HepG2 (cell line): ENCODE results near the gene OPN3. TPM values are rescaled to one million over a fixed set of nuclear protein-coding genes. Genes with fewer than 3 reads are reported as not detected.

ENCODE experiments used
- ATAC-seq: fragments of 200-7000 bp; cut with Tn5 transposase; 3 replicates; pipeline ENCODE4 v1.9.1; 2020; ENCODE audit warnings: mild to moderate bottlenecking, moderate library complexity
- BruUV-seq: library from RNA; stranded (reverse); fragments of 400-500 nt; replicated peaks from 2 replicates; lab custom pipeline; 2021; lab: Mats Ljungman, UMichigan
- CTCF ChIA-PET: fragments of 300-600 bp; formaldehyde crosslinking; extraction: SDS; loops from one replicate; lab custom pipeline; 2021; ENCODE audit warnings: low total read pairs, inconsistent platforms, low intra/inter-chr PET ratio; lab: Yijun Ruan, JAX
- POLR2A ChIA-PET: fragments of 350-600 bp; sonication (Branson Sonifier 250); formaldehyde crosslinking; loops from one replicate; lab custom pipeline; 2020; ENCODE audit warnings: antibody characterized with exemption, inconsistent platforms; lab: Yijun Ruan, JAX
- DNase-seq: peaks from one replicate; pipeline ENCODE4 v3.0.0-alpha.2; 2015; ENCODE audit warnings: low spot score
- FAIRE-seq: peaks from 3 replicates; lab custom pipeline; 2011; peaks lifted over from hg19 to GRCh38; lab: Jason Lieb, UNC
- H2AFZ ChIP-seq: one replicate; pipeline ENCODE4 v1.6.1; 2011; ENCODE audit warnings: low read length, inconsistent platforms
- H3K27ac ChIP-seq: fragments of 300-600 bp; 3 replicates; pipeline ENCODE4 v1.8.0; 2011; ENCODE audit warnings: mixed run types, mild to moderate bottlenecking, mixed read lengths, low read length, inconsistent platforms; ENCODE audit not compliant: insufficient read depth; ENCODE audit errors: extremely low read length
- H3K27me3 ChIP-seq, 2 experiments: fragments of 200-600 bp in 1 of 2; 2 replicates in 1 of 2; 3 replicates in 1 of 2; pipeline versions ENCODE4 v1.6.0 to v1.8.0; 2011; ENCODE audit warnings: low read length in 2 of 2, mild to moderate bottlenecking in 2 of 2, moderate library complexity in 2 of 2, inconsistent platforms in 1 of 2; ENCODE audit not compliant: insufficient read depth in 2 of 2, control insufficient read depth in 1 of 2
- H3K36me3 ChIP-seq, 2 experiments: fragments of 200-600 bp in 1 of 2; replicated peaks in 1 of 2; 2 replicates in 1 of 2; 3 replicates in 1 of 2; pipeline versions ENCODE4 v1.5.1 to v1.8.0; 2011; ENCODE audit warnings: low read length in 2 of 2, inconsistent platforms in 1 of 2; ENCODE audit not compliant: insufficient read depth in 2 of 2, control insufficient read depth in 1 of 2
- H3K4me1 ChIP-seq: 2 replicates; pipeline ENCODE4 v1.5.1; 2012; ENCODE audit warnings: low read length, inconsistent platforms; ENCODE audit not compliant: insufficient read depth
- H3K4me2 ChIP-seq: 2 replicates; pipeline ENCODE4 v1.6.0; 2011; ENCODE audit warnings: low read depth, low read length, inconsistent platforms
- H3K4me3 ChIP-seq, 3 experiments: fragments of 200-600 bp in 1 of 3; sonication (generic), shearing (Covaris generic) in 1 of 3; replicated peaks in 1 of 3; 2 replicates each; pipeline ENCODE4 v1.5.1; 2011 to 2016; ENCODE audit warnings: low read length in 3 of 3, inconsistent platforms in 2 of 3, low read depth in 2 of 3, mild to moderate bottlenecking in 2 of 3, control low read depth in 1 of 3, mixed read lengths in 1 of 3; ENCODE audit not compliant: insufficient read depth in 1 of 3
- H3K79me2 ChIP-seq: one replicate; pipeline ENCODE4 v1.6.1; 2011; ENCODE audit warnings: low read length, inconsistent platforms; ENCODE audit not compliant: insufficient read depth
- H3K9ac ChIP-seq: 2 replicates; pipeline ENCODE4 v1.6.0; 2011; ENCODE audit warnings: mild to moderate bottlenecking, low read depth, low read length, inconsistent platforms; ENCODE audit not compliant: insufficient read depth
- H3K9me3 ChIP-seq: 2 replicates; pipeline ENCODE4 v1.5.1; 2012; ENCODE audit warnings: mild to moderate bottlenecking, low read length
- H4K20me1 ChIP-seq: 2 replicates; pipeline ENCODE4 v1.6.0; 2011; ENCODE audit warnings: inconsistent platforms, mild to moderate bottlenecking, low read length, moderate library complexity; ENCODE audit not compliant: insufficient read depth
- ARID5B ChIP-seq: IDR thresholded peaks from 2 replicates; pipeline ENCODE4 v1.4.0; 2020; ENCODE audit warnings: mild to moderate bottlenecking, missing genetic modification reagents
- BRD4 ChIP-seq: sonication (generic); formaldehyde crosslinking; IDR thresholded peaks from 2 replicates; pipeline ENCODE4 v1.4.0; 2020; ENCODE audit warnings: missing genetic modification reagents
- ELF1 ChIP-seq: sonication (generic); formaldehyde crosslinking; IDR thresholded peaks from 2 replicates; pipeline ENCODE4 v1.4.0; 2020; ENCODE audit warnings: missing genetic modification reagents
- MBNL3 ChIP-seq: fragments of 250-450 bp; sonication (Bioruptor Pico); conservative IDR thresholded peaks from 2 replicates; pipeline ENCODE4 v1.8.0; 2022; ENCODE audit warnings: mild to moderate bottlenecking, inconsistent platforms
- MYPOP ChIP-seq: sonication (generic); formaldehyde crosslinking; IDR thresholded peaks from 2 replicates; pipeline ENCODE4 v1.8.1; 2023; ENCODE audit warnings: mild to moderate bottlenecking, moderate library complexity, missing genetic modification reagents
- RELA ChIP-seq: sonication (generic); formaldehyde crosslinking; IDR thresholded peaks from 2 replicates; pipeline ENCODE4 v1.4.0; 2020; ENCODE audit warnings: missing genetic modification reagents
- RNF219 ChIP-seq: sonication (generic); formaldehyde crosslinking; IDR thresholded peaks from 2 replicates; pipeline ENCODE4 v1.5.0; 2020; ENCODE audit warnings: mild to moderate bottlenecking, missing genetic modification reagents
- SRF ChIP-seq: IDR thresholded peaks from 2 replicates; pipeline ENCODE4 v1.6.1; 2011; ENCODE audit warnings: mild to moderate bottlenecking, low read depth, low read length, moderate library complexity
- WIZ ChIP-seq: sonication (generic); formaldehyde crosslinking; IDR thresholded peaks from 2 replicates; pipeline ENCODE4 v1.5.1; 2020; ENCODE audit warnings: mild to moderate bottlenecking, missing genetic modification reagents
- ZBTB26 ChIP-seq: IDR thresholded peaks from 2 replicates; pipeline ENCODE4 v1.6.1; 2016; ENCODE audit warnings: missing compliant biosample characterization, missing genetic modification reagents, borderline replicate concordance
- ZNF24 ChIP-seq: fragments of 450-650 bp; IDR thresholded peaks from 2 replicates; pipeline ENCODE4 v1.6.1; 2017; ENCODE audit warnings: antibody characterized with exemption, mild to moderate bottlenecking
- ZNF281 ChIP-seq: sonication (generic); formaldehyde crosslinking; IDR thresholded peaks from 2 replicates; pipeline ENCODE4 v1.4.0; 2020; ENCODE audit warnings: missing genetic modification reagents, borderline replicate concordance
- ZNF496 ChIP-seq: sonication (generic); formaldehyde crosslinking; IDR thresholded peaks from 2 replicates; pipeline ENCODE4 v1.8.1; 2023; ENCODE audit warnings: mild to moderate bottlenecking, moderate library complexity, missing genetic modification reagents; ENCODE audit not compliant: insufficient replicate concordance
- ZNF552 ChIP-seq: sonication (generic); formaldehyde crosslinking; IDR thresholded peaks from 2 replicates; pipeline ENCODE4 v1.9.0; 2022; ENCODE audit warnings: missing genetic modification reagents, mild to moderate bottlenecking, borderline replicate concordance
- WGBS: methylation state at CpG from one replicate; pipeline ENCODE4 v1.1.6; 2017; ENCODE audit warnings: low lambda C conversion rate; 5-methylcytosine and 5-hydroxymethylcytosine counted together
- in situ Hi-C: cut with HindIII; loops from 2 replicates; pipeline ENCODE4 v1.10.0; 2017; ENCODE audit warnings: low pct_unique_long_range_greater_than_20kb; ENCODE audit not compliant: extremely low pct_ligation_motif_present
- intact Hi-C: fragments of 100-400 bp; cut with micrococcal nuclease; formaldehyde crosslinking; loops from one replicate; pipeline ENCODE4 v1.10.0; 2022; ENCODE audit not compliant: unreplicated experiment
- polyA plus RNA-seq, 8 experiments: library from polyadenylated mRNA; depleted of rRNA in 3 of 8; stranded (reverse) in 7 of 8; unstranded in 1 of 8; fragments of >200 nt; fragmentation: Illumina TruSeq in 4 of 8; extraction: Trizol in 4 of 8; gene quantifications; 2 replicates each; pipeline versions ENCODE4 v1.2.1 to v1.2.3, GENCODE V29; 2011 to 2016; ENCODE audit warnings: low read depth in 4 of 8, missing spikeins in 1 of 8, mixed read lengths in 1 of 8; ENCODE audit not compliant: insufficient read depth in 1 of 8
- total RNA-seq, 5 experiments: library from RNA; depleted of rRNA; stranded (reverse); fragments of >200 nt; fragmentation: Illumina TruSeq; extraction: Trizol; gene quantifications; 2 replicates each; pipeline ENCODE4 v1.2.3, GENCODE V29; 2016; ENCODE audit warnings: low read depth in 1 of 5

OPN3 gene
- total and polyA plus RNA-seq, 2 of the 13 experiments (the other 11 are each of a cell fraction or from before 2014, with no cell fraction given), result 17.4 to 23.0 TPM

GRCh38 chr1:241548008-241548407, 92.2 kb downstream of the OPN3 start:
- intact Hi-C loops (no loop called here), in situ Hi-C loops (loop anchor here (25.0 kb wide), 1 partner anchor 439 kb away; the partner anchor contains the start of gene MAP1LC3C)
- H3K79me2 ChIP-seq, result no peaks in the 10 kb centered on the region
- no peak overlapping the region for H3K4me3 ChIP-seq
- CTCF ChIA-PET, result no interaction called here
- no peaks in the 10 kb centered on the region for H3K4me1 ChIP-seq
- H3K9ac ChIP-seq, result no peak overlapping the region
- DNase-seq (no peak), FAIRE-seq (no peak), ATAC-seq (no peak)
- no peaks in the 10 kb centered on the region for H3K9me3 ChIP-seq
- H3K27ac ChIP-seq, result no peak overlapping the region
- H2AFZ ChIP-seq, result no peak overlapping the region
- no peaks in the 10 kb centered on the region for H3K27me3 ChIP-seq
- POLR2A ChIA-PET, result no interaction called here
- no peaks in the 10 kb centered on the region for H3K36me3 ChIP-seq
- no peak overlapping the region for H3K4me2 ChIP-seq
- 58% methylated on average over 2 of the region's 2 CpGs for WGBS
- BruUV-seq, result no TSS peak
- no peaks in the 10 kb centered on the region for H4K20me1 ChIP-seq
- TF ChIP-seq RELA (no peak), MBNL3 (CRISPR knock-in tag) (no peak), ELF1 (no peak), ZNF281 (no peak), ARID5B (CRISPR knock-in tag) (no peak), ZBTB26 (CRISPR knock-in tag) (no peak), WIZ (CRISPR knock-in tag) (no peak), RNF219 (no peak), ZNF552 (no peak), BRD4 (CRISPR knock-in tag) (no peak), ZNF24 (no peak), SRF (no peak), ZNF496 (CRISPR knock-in tag) (no peak), MYPOP (CRISPR knock-in tag) (no peak)
